HepG2 (cell line): Measurements from ENCODE around the gene GDF15. TPM values are rescaled to one million over a fixed set of nuclear protein-coding genes. Genes with fewer than 3 reads are reported as not detected.

ENCODE experiments used
- ARNT ChIP-seq: fragments of 450-650 bp; IDR thresholded peaks from 2 replicates; pipeline ENCODE4 v1.6.1; 2017
- HNRNPK ChIP-seq: fragments of 200-400 bp; formaldehyde crosslinking; IDR thresholded peaks from 2 replicates; pipeline ENCODE4 v1.6.1; 2018; ENCODE audit warnings: low read length, low read depth, moderate library complexity, mild to moderate bottlenecking; ENCODE audit not compliant: poor library complexity, severe bottlenecking
- KDM5A ChIP-seq: fragments of 200-600 bp; sonication (generic); IDR thresholded peaks from 2 replicates; pipeline ENCODE4 v1.7.0; 2018; ENCODE audit warnings: antibody characterized with exemption, mild to moderate bottlenecking, low read length, borderline replicate concordance
- KLF6 ChIP-seq: IDR thresholded peaks from 2 replicates; pipeline ENCODE4 v1.8.0; 2016; ENCODE audit warnings: missing biosample characterization, missing genetic modification reagents
- MATR3 ChIP-seq: sonication (generic); formaldehyde crosslinking; IDR thresholded peaks from 2 replicates; pipeline ENCODE4 v1.4.0; 2020; ENCODE audit warnings: missing genetic modification reagents
- MED1 ChIP-seq: sonication (generic); formaldehyde crosslinking; IDR thresholded peaks from 2 replicates; pipeline ENCODE4 v1.4.0; 2020; ENCODE audit warnings: missing genetic modification reagents
- MIXL1 ChIP-seq: IDR thresholded peaks from 2 replicates; pipeline ENCODE4 v1.6.1; 2016
- NR2F6 ChIP-seq, 2 experiments: IDR thresholded peaks; 2 replicates each; pipeline ENCODE4 v1.6.1; 2016; ENCODE audit warnings: antibody characterized with exemption in 1 of 2, mild to moderate bottlenecking in 1 of 2
- NRL ChIP-seq: sonication (generic); formaldehyde crosslinking; IDR thresholded peaks from 2 replicates; pipeline ENCODE4 v1.5.0; 2020; ENCODE audit warnings: missing genetic modification reagents, mild to moderate bottlenecking, moderate library complexity, borderline replicate concordance
- RFX1 ChIP-seq: fragments of 450-650 bp; IDR thresholded peaks from 2 replicates; pipeline ENCODE4 v1.6.1; 2017
- SIX4 ChIP-seq: sonication (generic); formaldehyde crosslinking; IDR thresholded peaks from 2 replicates; pipeline ENCODE4 v1.4.0; 2020; ENCODE audit warnings: missing genetic modification reagents
- SP2 ChIP-seq: sonication (generic); formaldehyde crosslinking; IDR thresholded peaks from 2 replicates; pipeline ENCODE4 v1.5.1; 2020; ENCODE audit warnings: mild to moderate bottlenecking, missing genetic modification reagents
- TEF ChIP-seq: sonication (generic); formaldehyde crosslinking; IDR thresholded peaks from 2 replicates; pipeline ENCODE4 v1.5.0; 2020; ENCODE audit warnings: missing genetic modification reagents
- U2AF2 ChIP-seq: fragments of 200-400 bp; formaldehyde crosslinking; IDR thresholded peaks from 2 replicates; pipeline ENCODE4 v1.6.1; 2017; ENCODE audit warnings: low read depth, mild to moderate bottlenecking, low read length
- ZMYM4 ChIP-seq: sonication (generic); formaldehyde crosslinking; IDR thresholded peaks from 2 replicates; pipeline ENCODE4 v1.8.1; 2023; ENCODE audit warnings: mild to moderate bottlenecking, missing genetic modification reagents
- ZNF20 ChIP-seq: sonication (generic); formaldehyde crosslinking; IDR thresholded peaks from 2 replicates; pipeline ENCODE4 v1.4.0; 2020; ENCODE audit warnings: mild to moderate bottlenecking, moderate library complexity, missing genetic modification reagents
- ZNF530 ChIP-seq: sonication (generic); formaldehyde crosslinking; IDR thresholded peaks from 2 replicates; pipeline ENCODE4 v1.5.0; 2020; ENCODE audit warnings: low read depth, mild to moderate bottlenecking, missing genetic modification reagents
- polyA plus RNA-seq, 8 experiments: library from polyadenylated mRNA; depleted of rRNA in 3 of 8; stranded (reverse) in 7 of 8; unstranded in 1 of 8; fragments of >200 nt; fragmentation: Illumina TruSeq in 4 of 8; extraction: Trizol in 4 of 8; gene quantifications; 2 replicates each; pipeline versions ENCODE4 v1.2.1 to v1.2.3, GENCODE V29; 2011 to 2016; ENCODE audit warnings: low read depth in 4 of 8, missing spikeins in 1 of 8, mixed read lengths in 1 of 8; ENCODE audit not compliant: insufficient read depth in 1 of 8
- total RNA-seq, 5 experiments: library from RNA; depleted of rRNA; stranded (reverse); fragments of >200 nt; fragmentation: Illumina TruSeq; extraction: Trizol; gene quantifications; 2 replicates each; pipeline ENCODE4 v1.2.3, GENCODE V29; 2016; ENCODE audit warnings: low read depth in 1 of 5
- TF ChIP-seq, protein P1 (sequence below): sonication (generic); formaldehyde crosslinking; IDR thresholded peaks from 2 replicates; pipeline ENCODE4 v1.5.0; 2020; ENCODE audit warnings: missing genetic modification reagents
- TF ChIP-seq, protein P2 (sequence below): sonication (generic); formaldehyde crosslinking; IDR thresholded peaks from 2 replicates; pipeline ENCODE4 v1.4.0; 2020; ENCODE audit warnings: missing genetic modification reagents
- TF ChIP-seq, protein P3 (sequence below): sonication (generic); formaldehyde crosslinking; IDR thresholded peaks from 2 replicates; pipeline ENCODE4 v1.4.0; 2020; ENCODE audit warnings: missing genetic modification reagents
- TF ChIP-seq, protein P4 (sequence below): sonication (generic); formaldehyde crosslinking; IDR thresholded peaks from 2 replicates; pipeline ENCODE4 v1.4.0; 2020; ENCODE audit warnings: missing genetic modification reagents

The GDF15 gene
- total and polyA plus RNA-seq, 2 of the 13 experiments (the other 11 are each of a cell fraction or from before 2014, with no cell fraction given), result 146 to 422 TPM

DNA sequence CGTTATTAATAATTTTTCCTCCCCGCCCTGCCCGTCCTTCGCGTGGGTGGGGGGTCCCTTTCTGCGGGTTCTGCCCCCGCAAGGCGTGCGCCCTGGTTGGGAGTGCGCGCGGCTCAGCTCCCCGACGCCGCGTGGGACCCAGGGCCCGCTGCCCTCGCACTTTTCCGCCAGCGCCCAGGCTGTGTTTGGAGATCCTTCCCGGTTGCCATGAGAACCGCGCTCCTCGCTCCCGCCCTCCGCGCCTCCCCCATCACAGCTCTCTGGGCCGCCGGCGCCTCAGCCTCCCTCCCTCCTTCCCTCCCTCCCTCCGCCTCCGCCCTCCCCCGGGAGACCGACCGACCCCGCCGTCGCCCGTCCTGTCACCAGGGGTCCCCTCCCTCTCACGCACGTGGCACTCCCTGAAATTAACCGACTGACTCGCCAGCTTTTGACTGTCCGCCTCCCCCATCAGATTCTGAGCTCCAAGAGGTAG lies 30.9 kb downstream of the GDF15 start (continued):
- TF ChIP-seq, protein P1, sequence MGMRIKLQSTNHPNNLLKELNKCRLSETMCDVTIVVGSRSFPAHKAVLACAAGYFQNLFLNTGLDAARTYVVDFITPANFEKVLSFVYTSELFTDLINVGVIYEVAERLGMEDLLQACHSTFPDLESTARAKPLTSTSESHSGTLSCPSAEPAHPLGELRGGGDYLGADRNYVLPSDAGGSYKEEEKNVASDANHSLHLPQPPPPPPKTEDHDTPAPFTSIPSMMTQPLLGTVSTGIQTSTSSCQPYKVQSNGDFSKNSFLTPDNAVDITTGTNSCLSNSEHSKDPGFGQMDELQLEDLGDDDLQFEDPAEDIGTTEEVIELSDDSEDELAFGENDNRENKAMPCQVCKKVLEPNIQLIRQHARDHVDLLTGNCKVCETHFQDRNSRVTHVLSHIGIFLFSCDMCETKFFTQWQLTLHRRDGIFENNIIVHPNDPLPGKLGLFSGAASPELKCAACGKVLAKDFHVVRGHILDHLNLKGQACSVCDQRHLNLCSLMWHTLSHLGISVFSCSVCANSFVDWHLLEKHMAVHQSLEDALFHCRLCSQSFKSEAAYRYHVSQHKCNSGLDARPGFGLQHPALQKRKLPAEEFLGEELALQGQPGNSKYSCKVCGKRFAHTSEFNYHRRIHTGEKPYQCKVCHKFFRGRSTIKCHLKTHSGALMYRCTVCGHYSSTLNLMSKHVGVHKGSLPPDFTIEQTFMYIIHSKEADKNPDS (CRISPR knock-in tag), result no peak
- TF ChIP-seq MATR3 (CRISPR knock-in tag) (no peak), NR2F6 (IDR thresholded peaks at IDR 0.05) (no peak), NR2F6 (CRISPR knock-in tag; IDR thresholded peaks at IDR 0.05) (no peak), ARNT (no peak), MIXL1 (CRISPR knock-in tag) (no peak), U2AF2 (0 out of 2 replicates have a peak, but pooled peaks have one; percentile 86), TEF (CRISPR knock-in tag) (no peak), MED1 (no peak), SP2 (no peak), ZNF530 (no peak), KDM5A (no peak), SIX4 (CRISPR knock-in tag) (no peak), KLF6 (CRISPR knock-in tag) (no peak), HNRNPK (peak; percentile 89), ZMYM4 (no peak), NRL (no peak; the same call in 1 of the 2 replicates), RFX1 (peak; percentile 81), ZNF20 (CRISPR knock-in tag) (no peak)
- TF ChIP-seq, protein P2, sequence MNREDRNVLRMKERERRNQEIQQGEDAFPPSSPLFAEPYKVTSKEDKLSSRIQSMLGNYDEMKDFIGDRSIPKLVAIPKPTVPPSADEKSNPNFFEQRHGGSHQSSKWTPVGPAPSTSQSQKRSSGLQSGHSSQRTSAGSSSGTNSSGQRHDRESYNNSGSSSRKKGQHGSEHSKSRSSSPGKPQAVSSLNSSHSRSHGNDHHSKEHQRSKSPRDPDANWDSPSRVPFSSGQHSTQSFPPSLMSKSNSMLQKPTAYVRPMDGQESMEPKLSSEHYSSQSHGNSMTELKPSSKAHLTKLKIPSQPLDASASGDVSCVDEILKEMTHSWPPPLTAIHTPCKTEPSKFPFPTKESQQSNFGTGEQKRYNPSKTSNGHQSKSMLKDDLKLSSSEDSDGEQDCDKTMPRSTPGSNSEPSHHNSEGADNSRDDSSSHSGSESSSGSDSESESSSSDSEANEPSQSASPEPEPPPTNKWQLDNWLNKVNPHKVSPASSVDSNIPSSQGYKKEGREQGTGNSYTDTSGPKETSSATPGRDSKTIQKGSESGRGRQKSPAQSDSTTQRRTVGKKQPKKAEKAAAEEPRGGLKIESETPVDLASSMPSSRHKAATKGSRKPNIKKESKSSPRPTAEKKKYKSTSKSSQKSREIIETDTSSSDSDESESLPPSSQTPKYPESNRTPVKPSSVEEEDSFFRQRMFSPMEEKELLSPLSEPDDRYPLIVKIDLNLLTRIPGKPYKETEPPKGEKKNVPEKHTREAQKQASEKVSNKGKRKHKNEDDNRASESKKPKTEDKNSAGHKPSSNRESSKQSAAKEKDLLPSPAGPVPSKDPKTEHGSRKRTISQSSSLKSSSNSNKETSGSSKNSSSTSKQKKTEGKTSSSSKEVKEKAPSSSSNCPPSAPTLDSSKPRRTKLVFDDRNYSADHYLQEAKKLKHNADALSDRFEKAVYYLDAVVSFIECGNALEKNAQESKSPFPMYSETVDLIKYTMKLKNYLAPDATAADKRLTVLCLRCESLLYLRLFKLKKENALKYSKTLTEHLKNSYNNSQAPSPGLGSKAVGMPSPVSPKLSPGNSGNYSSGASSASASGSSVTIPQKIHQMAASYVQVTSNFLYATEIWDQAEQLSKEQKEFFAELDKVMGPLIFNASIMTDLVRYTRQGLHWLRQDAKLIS (CRISPR knock-in tag), result no peak
- TF ChIP-seq, protein P3, sequence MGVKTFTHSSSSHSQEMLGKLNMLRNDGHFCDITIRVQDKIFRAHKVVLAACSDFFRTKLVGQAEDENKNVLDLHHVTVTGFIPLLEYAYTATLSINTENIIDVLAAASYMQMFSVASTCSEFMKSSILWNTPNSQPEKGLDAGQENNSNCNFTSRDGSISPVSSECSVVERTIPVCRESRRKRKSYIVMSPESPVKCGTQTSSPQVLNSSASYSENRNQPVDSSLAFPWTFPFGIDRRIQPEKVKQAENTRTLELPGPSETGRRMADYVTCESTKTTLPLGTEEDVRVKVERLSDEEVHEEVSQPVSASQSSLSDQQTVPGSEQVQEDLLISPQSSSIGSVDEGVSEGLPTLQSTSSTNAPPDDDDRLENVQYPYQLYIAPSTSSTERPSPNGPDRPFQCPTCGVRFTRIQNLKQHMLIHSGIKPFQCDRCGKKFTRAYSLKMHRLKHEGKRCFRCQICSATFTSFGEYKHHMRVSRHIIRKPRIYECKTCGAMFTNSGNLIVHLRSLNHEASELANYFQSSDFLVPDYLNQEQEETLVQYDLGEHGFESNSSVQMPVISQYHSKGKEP (CRISPR knock-in tag), result no peak
- TF ChIP-seq, protein P4, sequence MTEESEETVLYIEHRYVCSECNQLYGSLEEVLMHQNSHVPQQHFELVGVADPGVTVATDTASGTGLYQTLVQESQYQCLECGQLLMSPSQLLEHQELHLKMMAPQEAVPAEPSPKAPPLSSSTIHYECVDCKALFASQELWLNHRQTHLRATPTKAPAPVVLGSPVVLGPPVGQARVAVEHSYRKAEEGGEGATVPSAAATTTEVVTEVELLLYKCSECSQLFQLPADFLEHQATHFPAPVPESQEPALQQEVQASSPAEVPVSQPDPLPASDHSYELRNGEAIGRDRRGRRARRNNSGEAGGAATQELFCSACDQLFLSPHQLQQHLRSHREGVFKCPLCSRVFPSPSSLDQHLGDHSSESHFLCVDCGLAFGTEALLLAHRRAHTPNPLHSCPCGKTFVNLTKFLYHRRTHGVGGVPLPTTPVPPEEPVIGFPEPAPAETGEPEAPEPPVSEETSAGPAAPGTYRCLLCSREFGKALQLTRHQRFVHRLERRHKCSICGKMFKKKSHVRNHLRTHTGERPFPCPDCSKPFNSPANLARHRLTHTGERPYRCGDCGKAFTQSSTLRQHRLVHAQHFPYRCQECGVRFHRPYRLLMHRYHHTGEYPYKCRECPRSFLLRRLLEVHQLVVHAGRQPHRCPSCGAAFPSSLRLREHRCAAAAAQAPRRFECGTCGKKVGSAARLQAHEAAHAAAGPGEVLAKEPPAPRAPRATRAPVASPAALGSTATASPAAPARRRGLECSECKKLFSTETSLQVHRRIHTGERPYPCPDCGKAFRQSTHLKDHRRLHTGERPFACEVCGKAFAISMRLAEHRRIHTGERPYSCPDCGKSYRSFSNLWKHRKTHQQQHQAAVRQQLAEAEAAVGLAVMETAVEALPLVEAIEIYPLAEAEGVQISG (CRISPR knock-in tag), result peak; percentile 20; the same call in 1 of the 2 replicates
